GM19239 (cell line): ENCODE results near the gene MORN5.

Experiments used
- DNase-seq: peaks from one replicate; pipeline ENCODE4 v3.0.0; 2011; ENCODE audit warnings: low spot score; ENCODE audit not compliant: insufficient read length
- FAIRE-seq: peaks from 2 replicates; lab custom pipeline; 2011; peaks lifted over from hg19 to GRCh38; lab: Jason Lieb, UNC

MORN5 gene

GRCh38 chr9:122140368-122141193, 19.1 kb upstream of the MORN5 start:
- no peak for DNase-seq
- FAIRE-seq, result no peak

- no peak for DNase-seq
- FAIRE-seq, result no peak
Observed at GRCh38 chr9:122141671-122142070, 18.0 kb upstream of the MORN5 start.

- DNase-seq (no peak), FAIRE-seq (no peak)
Observed at GRCh38 chr9:122143296-122143695, 16.4 kb upstream of the MORN5 start.

DNA sequence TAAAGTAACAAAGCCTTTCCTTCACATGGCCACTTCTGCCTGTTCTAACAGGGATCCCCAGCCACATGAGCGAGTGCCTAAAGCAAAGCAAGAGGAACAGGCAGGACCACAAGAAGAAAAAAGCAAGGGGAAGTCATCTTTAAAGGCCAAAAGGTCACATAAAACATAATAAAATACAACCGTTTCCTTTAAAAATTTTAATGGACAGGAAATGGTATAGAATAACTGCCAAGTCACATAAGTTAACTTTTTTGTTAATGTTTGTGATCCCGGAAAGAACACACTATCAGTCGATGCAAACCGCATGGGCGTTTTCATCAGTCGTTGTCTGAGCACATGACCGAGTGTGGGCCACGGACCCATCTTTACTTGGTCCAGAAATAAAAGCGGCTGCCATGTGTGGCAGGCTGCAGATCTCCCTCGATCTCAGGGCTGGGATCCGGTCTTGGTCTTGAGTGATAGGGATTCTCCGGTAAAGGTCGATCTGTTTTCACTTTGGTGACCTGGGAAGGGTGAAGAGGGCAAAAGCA, 15.8 kb upstream of the MORN5 start:
- FAIRE-seq (no peak), DNase-seq (no peak)

DNA sequence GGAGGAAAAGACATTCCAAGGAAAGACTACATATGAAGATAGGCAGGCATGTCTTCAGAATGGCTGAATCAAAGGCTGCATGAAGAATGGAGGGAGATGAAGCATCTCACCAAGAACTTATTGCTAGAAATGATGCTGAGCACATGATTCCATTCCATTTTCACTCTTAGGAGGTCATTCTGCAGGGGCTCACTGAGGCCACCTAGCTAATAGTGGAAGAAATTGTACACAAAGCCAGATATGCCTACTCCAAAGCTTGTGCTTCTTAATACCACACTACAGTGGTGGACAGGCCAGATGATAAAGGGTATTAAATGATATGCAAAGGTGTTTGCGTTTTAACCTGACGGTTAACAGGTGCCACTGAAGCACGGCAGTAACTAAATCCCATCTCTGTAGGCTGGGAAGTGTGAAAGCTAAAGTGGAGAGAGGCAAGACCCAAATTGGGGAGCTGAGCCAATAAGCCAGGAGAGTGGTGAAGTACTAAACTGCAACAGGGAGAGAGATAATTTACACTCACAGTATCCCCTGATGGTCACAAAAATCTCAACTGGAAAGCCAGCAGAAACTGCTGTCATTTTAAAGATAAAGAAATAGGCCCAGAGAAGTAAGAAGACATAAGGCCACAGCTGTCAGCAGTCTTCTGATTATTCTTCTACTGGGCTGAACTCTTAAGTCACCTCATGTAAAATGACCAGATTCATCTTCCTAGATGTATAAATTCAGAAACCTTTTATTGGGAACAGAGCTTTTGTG, 14.7 kb upstream of the MORN5 start:
- no peak for DNase-seq
- FAIRE-seq, result no peak

- DNase-seq (no peak), FAIRE-seq (no peak)
Observed at GRCh38 chr9:122145592-122145863, 14.2 kb upstream of the MORN5 start.

DNA sequence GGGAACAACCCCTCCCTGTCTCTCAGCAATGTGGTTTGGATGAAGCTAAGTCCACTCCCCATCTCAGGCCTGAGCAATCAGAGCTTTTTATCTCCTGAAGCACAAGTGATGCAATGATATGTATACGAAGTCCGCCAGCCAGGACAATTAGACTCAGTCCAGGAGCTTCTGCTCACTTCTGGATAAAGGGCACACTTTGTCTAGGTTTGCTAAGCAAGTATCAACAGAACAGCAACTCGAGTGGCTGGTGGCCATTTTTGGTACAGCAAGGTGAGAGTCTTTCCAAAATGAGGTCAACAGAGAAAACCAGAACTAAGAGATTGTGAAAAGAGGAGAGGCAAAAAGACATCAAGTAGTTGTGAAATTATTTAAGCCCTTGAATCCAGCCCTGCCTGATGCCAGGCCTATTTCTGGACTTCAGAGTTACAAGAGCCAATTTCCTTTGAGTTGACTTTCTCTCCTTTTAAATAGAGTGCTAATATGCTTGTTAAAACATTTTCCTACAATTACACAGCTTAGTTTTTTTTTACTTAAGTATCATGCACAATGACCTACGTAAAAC, 8.4 kb upstream of the MORN5 start:
- no peak for FAIRE-seq
- no peak for DNase-seq

GRCh38 chr9:122155796-122156195, 3.9 kb upstream of the MORN5 start:
- DNase-seq (no peak), FAIRE-seq (no peak)

- peak; percentile 76 for FAIRE-seq
Observed at GRCh38 chr9:122158202-122158601, 1.5 kb upstream of the MORN5 start.

GRCh38 chr9:122159925-122160246, 178 bp downstream of the MORN5 start:
- FAIRE-seq (no peak), DNase-seq (no peak)

More at GRCh38 chr9:122158202-122158601, 1.5 kb upstream of the MORN5 start:
- DNase-seq, result peak; percentile 33

- no peak for DNase-seq
- no peak for FAIRE-seq
Observed at GRCh38 chr9:122162415-122162814, 2.7 kb downstream of the MORN5 start.

DNA sequence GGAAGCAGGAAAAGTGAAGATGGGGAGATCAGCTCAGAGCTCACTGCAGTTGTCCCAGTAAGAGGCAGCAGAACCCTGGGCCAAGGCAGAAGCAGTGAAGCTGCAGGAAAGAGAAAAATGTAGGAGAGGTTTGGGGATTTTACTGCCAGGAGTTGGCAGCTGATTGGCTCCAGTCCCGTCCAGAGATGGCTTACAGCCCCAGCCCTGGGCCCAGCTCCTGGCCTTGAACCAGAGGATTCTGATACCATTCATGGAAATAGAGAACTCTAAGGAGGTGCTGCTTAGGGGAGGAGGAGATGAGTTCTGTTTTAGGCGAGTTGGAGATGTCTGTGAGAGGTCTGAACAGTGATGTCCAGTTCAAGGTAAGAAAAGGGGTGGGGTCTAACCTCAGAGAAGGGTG, 4.6 kb downstream of the MORN5 start:
- FAIRE-seq (no peak), DNase-seq (no peak)

DNA sequence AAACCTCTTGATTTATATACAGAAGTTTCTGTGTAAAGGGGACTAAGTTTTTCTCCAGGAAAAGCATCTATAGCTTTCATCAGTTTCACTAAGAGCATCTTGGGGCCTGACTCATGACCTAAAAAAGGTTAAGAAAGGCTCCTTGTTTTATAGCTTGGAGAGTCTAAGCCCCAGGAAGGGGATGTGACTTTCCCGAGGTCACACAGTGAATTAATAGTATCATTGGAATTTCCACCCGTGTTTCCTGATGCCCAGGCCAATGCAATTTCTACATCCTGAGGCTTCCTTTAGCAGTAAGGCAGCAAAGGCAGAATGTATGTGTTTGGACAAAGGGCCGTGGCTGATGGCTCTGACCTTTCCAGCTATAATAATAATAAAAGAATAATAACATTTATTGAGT, 8.6 kb downstream of the MORN5 start:
- DNase-seq (no peak), FAIRE-seq (no peak)

DNA sequence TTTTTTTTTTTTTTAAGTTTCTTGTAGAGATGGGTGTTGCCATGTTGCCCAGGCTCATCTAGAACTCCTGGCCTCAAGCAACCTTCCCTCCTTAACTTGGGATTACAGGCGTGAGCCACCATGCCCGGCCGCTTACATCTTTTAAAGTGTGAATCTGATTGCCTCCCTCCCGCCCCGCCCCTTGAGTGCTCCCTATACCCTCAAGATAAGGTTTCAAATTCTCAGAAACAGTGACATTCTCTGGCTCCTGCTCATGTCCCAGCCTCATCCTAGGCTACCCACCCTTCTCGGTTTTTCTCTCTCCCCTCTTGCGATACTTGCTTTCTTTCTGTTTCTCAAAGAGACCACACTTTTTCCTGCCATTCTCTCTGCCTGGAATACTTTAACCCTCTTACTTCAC, 12.4 kb downstream of the MORN5 start:
- DNase-seq, result no peak
- no peak for FAIRE-seq

GRCh38 chr9:122173670-122174069, 14.0 kb downstream of the MORN5 start:
- no peak for FAIRE-seq
- DNase-seq, result no peak

DNA sequence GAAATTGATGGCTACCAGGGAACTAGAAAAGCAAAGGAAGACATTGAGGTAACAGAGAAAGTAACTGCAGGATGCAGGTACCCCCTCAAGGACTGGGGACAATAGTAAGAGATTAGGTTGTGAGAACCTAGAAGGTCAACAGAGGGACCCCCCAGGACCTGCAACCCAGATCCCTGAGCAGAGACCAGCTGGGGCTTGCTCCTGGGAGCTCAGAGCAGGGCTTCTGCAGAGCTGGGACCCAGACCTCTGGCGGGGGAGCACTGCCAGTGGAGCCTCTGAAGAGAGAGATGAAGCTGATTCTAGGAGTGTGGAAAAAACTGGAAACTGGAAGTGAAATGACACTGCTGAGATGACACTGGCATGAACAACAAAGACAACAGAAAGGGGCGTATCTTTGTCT, 17.2 kb downstream of the MORN5 start:
- FAIRE-seq (no peak), DNase-seq (no peak)

DNA sequence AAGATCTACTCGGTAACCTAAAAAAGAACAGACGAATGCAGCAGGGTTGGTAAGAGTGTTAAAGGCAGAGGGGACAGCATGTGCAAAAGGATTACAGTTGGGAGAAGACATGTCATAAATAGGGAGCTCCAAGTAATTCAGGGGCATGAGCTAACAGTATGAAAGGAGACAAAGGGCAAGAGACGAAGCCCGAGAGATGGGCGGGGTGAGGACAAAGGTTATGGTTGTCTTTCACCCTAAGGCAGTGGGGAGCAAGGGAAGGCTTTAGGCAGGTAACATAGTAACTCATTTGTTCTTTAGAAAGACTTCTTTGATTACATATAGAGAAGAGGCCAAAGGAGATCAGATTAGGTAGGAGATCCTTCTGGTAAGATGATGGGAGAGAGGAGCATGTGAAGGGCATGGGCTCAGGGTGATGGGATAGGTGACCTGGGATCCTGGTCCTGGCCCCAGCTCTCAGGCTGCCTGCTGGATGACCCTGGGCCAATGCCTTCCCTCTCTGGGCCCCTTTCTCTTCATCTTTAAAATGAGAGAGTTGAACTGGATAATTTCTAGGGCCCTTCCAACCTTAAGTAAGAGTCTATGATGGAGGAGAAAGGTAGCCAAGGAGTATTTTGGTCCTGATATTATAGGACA, 19.5 kb downstream of the MORN5 start:
- FAIRE-seq (no peak), DNase-seq (no peak)

DNA sequence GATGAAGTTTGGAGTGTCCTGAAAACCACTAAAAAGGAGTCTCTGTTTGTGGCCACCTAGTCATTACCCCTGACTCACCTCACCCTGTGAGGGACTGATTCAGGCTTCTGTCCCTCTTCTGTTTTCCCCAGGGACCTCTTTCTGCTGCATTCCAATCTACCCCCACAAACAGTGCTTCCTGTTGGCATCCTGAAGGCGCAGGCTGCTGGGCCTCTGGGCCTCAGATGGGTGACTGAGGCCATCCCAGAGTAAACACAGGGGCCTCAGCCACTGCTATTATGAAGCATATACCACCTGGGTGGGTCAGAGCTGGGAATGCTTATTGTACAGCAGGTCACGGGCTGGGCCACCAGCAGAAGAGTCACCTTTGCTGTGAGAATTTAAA, 20.0 kb downstream of the MORN5 start:
- FAIRE-seq, result no peak
- no peak for DNase-seq

- no peak for FAIRE-seq
- no peak for DNase-seq
Observed at GRCh38 chr9:122180633-122181032, 20.9 kb downstream of the MORN5 start.

- no peak for FAIRE-seq
- no peak for DNase-seq
Observed at GRCh38 chr9:122183501-122183900, 23.8 kb downstream of the MORN5 start.

- DNase-seq, result no peak
- FAIRE-seq, result no peak
Observed at GRCh38 chr9:122184551-122184950, 24.8 kb downstream of the MORN5 start.
